ENCODE measurements around the gene PLEKHG3. TPM values are rescaled to one million over a fixed set of nuclear protein-coding genes. Genes with fewer than 3 reads are reported as not detected.

Gene PLEKHG3
- polyA plus RNA-seq (2013, experiment 1 of 2) = 14.9 TPM
- polyA plus RNA-seq (2013, experiment 2 of 2) = 14.3 TPM

- H3K36me3 ChIP-seq (ENCODE audit: control insufficient read depth in 1 of 2, insufficient read depth in 2 of 2, low read depth in 1 of 2, low read length in 2 of 2) = no peaks in the 10 kb centered on the region
- H4K8ac ChIP-seq (ENCODE audit: low read length) = peak within 1 kb of the TSS; percentile 56
- peak within 1 kb of the TSS; percentile 72 to 99 for H2BK12ac ChIP-seq (ENCODE audit: low read length in 2 of 2)
- WGBS = 0% methylated on average over 54 of the region's 69 CpGs
- H3K27me3 ChIP-seq (ENCODE audit: control insufficient read depth in 1 of 2, insufficient read depth in 1 of 2, low read length in 2 of 2) = peaks cover 0 to 81% of the 10 kb centered on the region in 2 experiments
- no peaks in the 10 kb centered on the region for H3K79me1 ChIP-seq (replicated peaks; ENCODE audit: low read length, poor library complexity, severe bottlenecking)
- H2BK15ac ChIP-seq (ENCODE audit: low read depth, poor library complexity, severe bottlenecking) = peak within 1 kb of the TSS; percentile 91
- peak within 1 kb of the TSS; percentile 68 to 87 for H3K4ac ChIP-seq (ENCODE audit: low read depth in 1 of 2, low read length in 2 of 2)
- peak within 1 kb of the TSS; percentile 77 for H2AK5ac ChIP-seq (ENCODE audit: low read length, severe bottlenecking)
- DNase-seq = peak; percentile 85
- peak within 1 kb of the TSS; percentile 73 for H2AFZ ChIP-seq (ENCODE audit: low read depth, low read length)
- peak within 1 kb of the TSS; percentile 80 to 90 for H3K4me3 ChIP-seq (ENCODE audit: insufficient read depth in 1 of 2, low read depth in 1 of 2, low read length in 2 of 2)
- H2BK120ac ChIP-seq (ENCODE audit: low read depth, low read length) = peak within 1 kb of the TSS; percentile 91
- peak within 1 kb of the TSS; percentile 97 for H2BK5ac ChIP-seq (ENCODE audit: low read depth, low read length, poor library complexity, severe bottlenecking)
- peak within 1 kb of the TSS; percentile 86 for H3K4me2 ChIP-seq (ENCODE audit: low read length, poor library complexity, severe bottlenecking)
- peak within 1 kb of the TSS; percentile 71 for H3K9ac ChIP-seq (ENCODE audit: low read length)
- peak within 1 kb of the TSS; percentile 83 for H4K91ac ChIP-seq (ENCODE audit: low read length)
- no peaks in the 10 kb centered on the region for H3K9me3 ChIP-seq (ENCODE audit: control insufficient read depth, low read length)
- H3K27ac ChIP-seq (ENCODE audit: low read length, poor library complexity, severe bottlenecking) = peak within 1 kb of the TSS; percentile 86
- H3K4me1 ChIP-seq (ENCODE audit: control insufficient read depth, insufficient read depth, low read depth, low read length) = peaks cover 37% of the 10 kb centered on the region
- H3K23ac ChIP-seq (ENCODE audit: low read length in 2 of 2) = peak within 1 kb of the TSS; percentile 15 to 97
- H3K18ac ChIP-seq (ENCODE audit: low read depth in 1 of 2, low read length in 2 of 2) = peak within 1 kb of the TSS; percentile 89 to 98
- peak within 1 kb of the TSS in 1 of 2 experiments; percentile 96 for H3K14ac ChIP-seq (ENCODE audit: low read length in 2 of 2)
These were observed at the start of gene PLEKHG3 for GRCh38 chr14:64704143-64704742. PLEKHG3 (plus strand) TSS chr14:64704424; CDS start chr14:64727632, 23,208 bp downstream.

GRCh38 chr14:64654901-64655300, 49.3 kb upstream of the PLEKHG3 start:
- H3K18ac ChIP-seq (ENCODE audit: low read depth in 1 of 2, low read length in 2 of 2) = peak overlapping the region; percentile 65 to 74

DNA sequence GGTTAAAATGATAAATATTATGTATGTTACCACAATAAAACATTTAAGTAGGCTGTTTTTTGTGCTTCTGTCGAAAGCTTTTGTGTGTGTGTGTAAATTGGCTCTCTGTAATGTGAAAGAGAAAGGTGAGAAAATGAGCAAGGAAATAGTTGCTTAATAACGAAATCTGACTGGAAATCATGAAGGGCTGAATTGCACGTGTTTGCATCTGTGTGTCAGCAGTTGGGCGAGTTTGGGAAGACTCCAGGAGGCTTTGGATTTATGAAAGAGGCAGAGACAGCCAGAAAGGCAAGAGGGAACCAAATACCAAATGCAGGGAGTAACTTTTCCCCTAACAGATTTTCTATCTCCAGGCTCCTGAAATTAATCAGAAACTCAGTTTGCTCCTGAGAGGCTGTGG, 47.2 kb upstream of the PLEKHG3 start:
- Histone ChIP-seq H2AFZ (ENCODE audit: low read depth, low read length) (no peak overlapping the region), H2AK5ac (ENCODE audit: low read length, severe bottlenecking) (peak overlapping the region; percentile 33), H3K36me3 (ENCODE audit: control insufficient read depth in 1 of 2, insufficient read depth in 2 of 2, low read depth in 1 of 2, low read length in 2 of 2) (no peaks in the 10 kb centered on the region), H2BK5ac (ENCODE audit: low read depth, low read length, poor library complexity, severe bottlenecking) (no peak overlapping the region), H4K8ac (ENCODE audit: low read length) (no peak overlapping the region), H3K18ac (ENCODE audit: low read depth in 1 of 2, low read length in 2 of 2) (no peak overlapping the region), H3K4me1 (ENCODE audit: control insufficient read depth, insufficient read depth, low read depth, low read length) (peaks cover 12% of the 10 kb centered on the region), H3K79me1 (replicated peaks; ENCODE audit: low read length, poor library complexity, severe bottlenecking) (no peaks in the 10 kb centered on the region), H3K9me3 (ENCODE audit: control insufficient read depth, low read length) (no peaks in the 10 kb centered on the region), H3K4ac (ENCODE audit: low read depth in 1 of 2, low read length in 2 of 2) (no peak overlapping the region), H2BK15ac (ENCODE audit: low read depth, poor library complexity, severe bottlenecking) (no peak overlapping the region), H4K91ac (ENCODE audit: low read length) (no peak overlapping the region), H3K27me3 (ENCODE audit: control insufficient read depth in 1 of 2, insufficient read depth in 1 of 2, low read length in 2 of 2) (peaks cover 0 to 11% of the 10 kb centered on the region in 2 experiments), H3K14ac (ENCODE audit: low read length in 2 of 2) (no peak overlapping the region), H2BK120ac (ENCODE audit: low read depth, low read length) (no peak overlapping the region), H3K4me3 (ENCODE audit: insufficient read depth in 1 of 2, low read depth in 1 of 2, low read length in 2 of 2) (no peak overlapping the region), H3K27ac (ENCODE audit: low read length, poor library complexity, severe bottlenecking) (no peak overlapping the region), H3K9ac (ENCODE audit: low read length) (peak overlapping the region; percentile 67), H3K23ac (ENCODE audit: low read length in 2 of 2) (no peak overlapping the region), H2BK12ac (ENCODE audit: low read length in 2 of 2) (no peak overlapping the region), H3K4me2 (ENCODE audit: low read length, poor library complexity, severe bottlenecking) (no peak overlapping the region)
- WGBS = 78% methylated on average over 4 of the region's 4 CpGs
- DNase-seq = no peak

More at GRCh38 chr14:64654901-64655300, 49.3 kb upstream of the PLEKHG3 start:
- Histone ChIP-seq H3K14ac (ENCODE audit: low read length in 2 of 2) (no peak overlapping the region), H4K91ac (ENCODE audit: low read length) (peak overlapping the region; percentile 84), H3K4me2 (ENCODE audit: low read length, poor library complexity, severe bottlenecking) (peak overlapping the region; percentile 46), H3K9ac (ENCODE audit: low read length) (peak overlapping the region; percentile 67), H3K4me1 (ENCODE audit: control insufficient read depth, insufficient read depth, low read depth, low read length) (peaks cover 10% of the 10 kb centered on the region), H3K27me3 (ENCODE audit: control insufficient read depth in 1 of 2, insufficient read depth in 1 of 2, low read length in 2 of 2) (peaks cover 0 to 2% of the 10 kb centered on the region in 2 experiments), H3K4me3 (ENCODE audit: insufficient read depth in 1 of 2, low read depth in 1 of 2, low read length in 2 of 2) (no peak overlapping the region), H2BK15ac (ENCODE audit: low read depth, poor library complexity, severe bottlenecking) (no peak overlapping the region), H2BK12ac (ENCODE audit: low read length in 2 of 2) (peak overlapping the region; percentile 51 to 69), H3K27ac (ENCODE audit: low read length, poor library complexity, severe bottlenecking) (peak overlapping the region; percentile 77), H2BK5ac (ENCODE audit: low read depth, low read length, poor library complexity, severe bottlenecking) (peak overlapping the region; percentile 67), H3K79me1 (replicated peaks; ENCODE audit: low read length, poor library complexity, severe bottlenecking) (no peaks in the 10 kb centered on the region), H4K8ac (ENCODE audit: low read length) (peak overlapping the region; percentile 48), H3K23ac (ENCODE audit: low read length in 2 of 2) (no peak overlapping the region), H3K9me3 (ENCODE audit: control insufficient read depth, low read length) (no peaks in the 10 kb centered on the region), H2AFZ (ENCODE audit: low read depth, low read length) (no peak overlapping the region), H2BK120ac (ENCODE audit: low read depth, low read length) (no peak overlapping the region), H2AK5ac (ENCODE audit: low read length, severe bottlenecking) (peak overlapping the region; percentile 51), H3K36me3 (ENCODE audit: control insufficient read depth in 1 of 2, insufficient read depth in 2 of 2, low read depth in 1 of 2, low read length in 2 of 2) (no peaks in the 10 kb centered on the region), H3K4ac (ENCODE audit: low read depth in 1 of 2, low read length in 2 of 2) (peak overlapping the region; percentile 0 to 77)
- peak; percentile 93 for DNase-seq
- 70% methylated on average over 10 of the region's 10 CpGs for WGBS

- Histone ChIP-seq H3K4me2 (ENCODE audit: low read length, poor library complexity, severe bottlenecking) (no peak overlapping the region), H2BK12ac (ENCODE audit: low read length in 2 of 2) (peak overlapping the region in 1 of 2 experiments; percentile 24), H2BK120ac (ENCODE audit: low read depth, low read length) (no peak overlapping the region), H2BK5ac (ENCODE audit: low read depth, low read length, poor library complexity, severe bottlenecking) (no peak overlapping the region), H3K23ac (ENCODE audit: low read length in 2 of 2) (no peak overlapping the region), H3K9ac (ENCODE audit: low read length) (no peak overlapping the region), H3K9me3 (ENCODE audit: control insufficient read depth, low read length) (no peaks in the 10 kb centered on the region), H2AK5ac (ENCODE audit: low read length, severe bottlenecking) (no peak overlapping the region), H2BK15ac (ENCODE audit: low read depth, poor library complexity, severe bottlenecking) (no peak overlapping the region), H3K4me1 (ENCODE audit: control insufficient read depth, insufficient read depth, low read depth, low read length) (peaks cover 16% of the 10 kb centered on the region), H2AFZ (ENCODE audit: low read depth, low read length) (no peak overlapping the region), H3K27me3 (ENCODE audit: control insufficient read depth in 1 of 2, insufficient read depth in 1 of 2, low read length in 2 of 2) (peaks cover 0 to 11% of the 10 kb centered on the region in 2 experiments), H3K79me1 (replicated peaks; ENCODE audit: low read length, poor library complexity, severe bottlenecking) (no peaks in the 10 kb centered on the region), H3K36me3 (ENCODE audit: control insufficient read depth in 1 of 2, insufficient read depth in 2 of 2, low read depth in 1 of 2, low read length in 2 of 2) (no peaks in the 10 kb centered on the region), H3K4ac (ENCODE audit: low read depth in 1 of 2, low read length in 2 of 2) (no peak overlapping the region), H3K27ac (ENCODE audit: low read length, poor library complexity, severe bottlenecking) (no peak overlapping the region), H4K91ac (ENCODE audit: low read length) (no peak overlapping the region), H3K4me3 (ENCODE audit: insufficient read depth in 1 of 2, low read depth in 1 of 2, low read length in 2 of 2) (no peak overlapping the region), H3K14ac (ENCODE audit: low read length in 2 of 2) (no peak overlapping the region), H4K8ac (ENCODE audit: low read length) (no peak overlapping the region), H3K18ac (ENCODE audit: low read depth in 1 of 2, low read length in 2 of 2) (no peak overlapping the region)
- 97% methylated on average over 21 of the region's 35 CpGs for WGBS
- DNase-seq = no peak
These were observed 46.0 kb upstream of the PLEKHG3 start for GRCh38 chr14:64658201-64658600.
